Measurements from ENCODE around the gene SLC25A14.

The SLC25A14 gene

GRCh38 chrX:130415201-130415600 is 75.5 kb downstream of the SLC25A14 start:
- no peak for TF ChIP-seq CTCF (conservative IDR thresholded peaks at IDR 0.05)
- H3K27ac ChIP-seq, result no peak overlapping the region

DNA sequence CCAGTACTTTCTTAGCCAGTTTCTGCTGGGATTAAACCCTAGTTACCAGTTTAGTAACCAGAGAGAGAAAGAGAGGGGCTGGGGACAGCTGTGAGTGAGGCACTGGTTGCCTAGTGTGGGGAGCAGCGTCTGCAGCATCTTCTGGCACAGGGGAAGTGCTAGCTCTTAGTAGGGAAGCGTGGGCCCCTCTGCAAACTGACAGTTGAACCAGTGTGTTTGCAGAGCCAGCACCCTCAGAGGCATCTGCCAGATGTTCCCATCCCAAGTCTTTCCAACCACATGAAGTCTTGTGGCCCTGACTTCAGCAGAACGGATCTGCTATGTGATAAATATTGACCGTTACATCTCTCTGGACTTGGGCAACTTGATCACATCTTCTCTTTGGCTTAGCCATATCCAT is 77.1 kb downstream of the SLC25A14 start:
- H3K27ac ChIP-seq, result no peak overlapping the region
- TF ChIP-seq CTCF (conservative IDR thresholded peaks at IDR 0.05), result no peak

DNA sequence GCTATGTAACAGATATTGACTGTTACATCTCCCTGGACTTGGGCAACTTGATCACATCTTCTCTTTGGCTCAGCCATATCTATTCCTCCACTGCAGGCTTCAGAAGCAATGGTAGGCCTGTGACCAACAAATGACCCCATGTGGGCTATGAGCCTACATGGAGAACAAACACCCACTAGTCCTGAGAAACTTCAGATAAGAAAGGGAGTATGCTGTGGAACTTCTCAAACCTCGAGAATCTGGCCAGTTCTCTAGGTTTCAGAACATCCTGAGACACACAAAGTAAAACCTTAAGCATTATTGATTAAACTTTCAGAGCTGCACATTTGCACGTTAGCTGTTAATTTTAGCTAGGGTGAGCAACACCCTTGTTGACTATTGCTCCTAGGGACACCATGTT is 78.3 kb downstream of the SLC25A14 start:
- H3K27ac ChIP-seq, result no peak overlapping the region

GRCh38 chrX:130418740-130419139 is 79.0 kb downstream of the SLC25A14 start:
- no peak overlapping the region for H3K27ac ChIP-seq
- TF ChIP-seq CTCF (conservative IDR thresholded peaks at IDR 0.05), result no peak

More for the DNA sequence above, 78.3 kb downstream of the SLC25A14 start:
- no peak for TF ChIP-seq CTCF (conservative IDR thresholded peaks at IDR 0.05)

DNA sequence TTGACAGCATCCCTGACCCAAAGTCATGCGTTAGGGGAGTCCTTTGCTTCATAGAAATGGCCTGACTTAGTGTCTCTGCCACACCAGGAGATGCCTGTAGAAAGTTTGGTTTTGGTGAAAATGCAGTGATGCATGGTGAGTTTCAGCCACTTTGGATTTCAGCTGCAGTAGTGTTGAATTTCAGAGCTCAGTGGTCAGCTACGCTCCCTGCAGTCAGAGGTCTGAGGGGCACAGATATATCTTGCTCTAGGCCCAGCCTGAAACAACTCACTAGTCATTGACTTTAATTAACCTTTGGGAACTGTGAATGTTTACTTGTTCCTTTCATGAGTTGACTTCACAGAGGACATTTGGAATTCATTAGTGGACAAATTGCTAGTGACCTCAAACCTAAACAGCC is 79.5 kb downstream of the SLC25A14 start:
- H3K27ac ChIP-seq, result no peak overlapping the region
- no peak for TF ChIP-seq CTCF (conservative IDR thresholded peaks at IDR 0.05)
